K562 (cell line): ENCODE measurements around the gene MLH1.
"Not testable (repeated sequence)": the region's sequence is repeated elsewhere in the genome, so short reads cannot be mapped to it uniquely, and the experiment has no call there.

Experiments
- ARID4B ChIP-seq: sonication (generic); formaldehyde crosslinking; IDR thresholded peaks from 2 replicates; pipeline ENCODE4 v1.8.0; 2022; ENCODE audit warnings: mild to moderate bottlenecking, missing genetic modification reagents
- E2F8 ChIP-seq: fragments of 450-650 bp; IDR thresholded peaks from 2 replicates; pipeline ENCODE4 v1.7.1; 2018; ENCODE audit warnings: mild to moderate bottlenecking, low read depth; ENCODE audit not compliant: partially characterized antibody
- EGR1 ChIP-seq: fragments of 450-650 bp; conservative IDR thresholded peaks from 2 replicates; pipeline ENCODE4 v1.6.1; 2017; ENCODE audit warnings: mild to moderate bottlenecking
- MAX ChIP-seq: sonication (generic); formaldehyde crosslinking; IDR thresholded peaks from 2 replicates; pipeline ENCODE4 v1.9.0; 2022; ENCODE audit warnings: mild to moderate bottlenecking, missing genetic modification reagents
- RBM14 ChIP-seq: fragments of 200-400 bp; formaldehyde crosslinking; IDR thresholded peaks from 2 replicates; pipeline ENCODE4 v1.6.1; 2018; ENCODE audit warnings: low read depth, mild to moderate bottlenecking, low read length, moderate library complexity, borderline replicate concordance; ENCODE audit not compliant: insufficient read depth
- RBM39 ChIP-seq: fragments of 200-400 bp; formaldehyde crosslinking; optimal IDR thresholded peaks from 2 replicates; pipeline ENCODE3; 2018; ENCODE audit warnings: low read depth, low read length
- SMAD1 ChIP-seq: fragments of 150-350 bp; IDR thresholded peaks from 2 replicates; pipeline ENCODE4 v1.6.1; 2014; ENCODE audit warnings: low read length, low read depth; ENCODE audit not compliant: partially characterized antibody
- SNRNP70 ChIP-seq: fragments of 200-400 bp; formaldehyde crosslinking; optimal IDR thresholded peaks from 2 replicates; pipeline ENCODE3; 2017; ENCODE audit warnings: low read depth, low read length
- SRF ChIP-seq, 2 experiments: fragments of 250-450, 450-650 bp in 1 of 2; sonication (Bioruptor Pico) in 1 of 2; sonication (generic) in 1 of 2; formaldehyde crosslinking; IDR thresholded peaks; 2 replicates each; pipeline versions ENCODE4 v1.5.0 to v1.5.1; 2020 to 2022; ENCODE audit warnings: mild to moderate bottlenecking in 1 of 2, missing genetic modification reagents in 1 of 2
- TOE1 ChIP-seq, 2 experiments: fragments of 450-650 bp in 1 of 2; sonication (generic) in 1 of 2; formaldehyde crosslinking in 1 of 2; IDR thresholded peaks; 2 replicates each; pipeline versions ENCODE4 v1.7.1 to v1.8.0; 2016 to 2022; ENCODE audit warnings: borderline replicate concordance in 2 of 2, mild to moderate bottlenecking in 2 of 2, antibody characterized with exemption in 1 of 2, inconsistent platforms in 1 of 2, low read depth in 1 of 2, missing genetic modification reagents in 1 of 2, moderate library complexity in 1 of 2
- ZBTB26 ChIP-seq: fragments of 450-650 bp; formaldehyde crosslinking; IDR thresholded peaks from 2 replicates; pipeline ENCODE4 v1.4.0; 2022; ENCODE audit warnings: missing genetic modification characterization
- TF ChIP-seq, protein P1 (sequence below), 2 experiments: fragments of 450-650 bp; formaldehyde crosslinking in 1 of 2; IDR thresholded peaks; 2 replicates each; pipeline versions ENCODE4 v1.4.0 to v1.6.1; 2014 to 2020; ENCODE audit warnings: mild to moderate bottlenecking in 2 of 2, borderline replicate concordance in 1 of 2, low read depth in 1 of 2

GRCh38 chr3:36947814-36948213, 45.5 kb upstream of the MLH1 start:
- TF ChIP-seq, protein P1, sequence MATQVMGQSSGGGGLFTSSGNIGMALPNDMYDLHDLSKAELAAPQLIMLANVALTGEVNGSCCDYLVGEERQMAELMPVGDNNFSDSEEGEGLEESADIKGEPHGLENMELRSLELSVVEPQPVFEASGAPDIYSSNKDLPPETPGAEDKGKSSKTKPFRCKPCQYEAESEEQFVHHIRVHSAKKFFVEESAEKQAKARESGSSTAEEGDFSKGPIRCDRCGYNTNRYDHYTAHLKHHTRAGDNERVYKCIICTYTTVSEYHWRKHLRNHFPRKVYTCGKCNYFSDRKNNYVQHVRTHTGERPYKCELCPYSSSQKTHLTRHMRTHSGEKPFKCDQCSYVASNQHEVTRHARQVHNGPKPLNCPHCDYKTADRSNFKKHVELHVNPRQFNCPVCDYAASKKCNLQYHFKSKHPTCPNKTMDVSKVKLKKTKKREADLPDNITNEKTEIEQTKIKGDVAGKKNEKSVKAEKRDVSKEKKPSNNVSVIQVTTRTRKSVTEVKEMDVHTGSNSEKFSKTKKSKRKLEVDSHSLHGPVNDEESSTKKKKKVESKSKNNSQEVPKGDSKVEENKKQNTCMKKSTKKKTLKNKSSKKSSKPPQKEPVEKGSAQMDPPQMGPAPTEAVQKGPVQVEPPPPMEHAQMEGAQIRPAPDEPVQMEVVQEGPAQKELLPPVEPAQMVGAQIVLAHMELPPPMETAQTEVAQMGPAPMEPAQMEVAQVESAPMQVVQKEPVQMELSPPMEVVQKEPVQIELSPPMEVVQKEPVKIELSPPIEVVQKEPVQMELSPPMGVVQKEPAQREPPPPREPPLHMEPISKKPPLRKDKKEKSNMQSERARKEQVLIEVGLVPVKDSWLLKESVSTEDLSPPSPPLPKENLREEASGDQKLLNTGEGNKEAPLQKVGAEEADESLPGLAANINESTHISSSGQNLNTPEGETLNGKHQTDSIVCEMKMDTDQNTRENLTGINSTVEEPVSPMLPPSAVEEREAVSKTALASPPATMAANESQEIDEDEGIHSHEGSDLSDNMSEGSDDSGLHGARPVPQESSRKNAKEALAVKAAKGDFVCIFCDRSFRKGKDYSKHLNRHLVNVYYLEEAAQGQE (IDR thresholded peaks at IDR 0.05; ENCODE audit: borderline replicate concordance), result not testable (repeated sequence)
- TF ChIP-seq, protein P1 (CRISPR knock-in tag; IDR thresholded peaks at IDR 0.05; ENCODE audit: low read depth), result not testable (repeated sequence)
- not testable (repeated sequence) for TF ChIP-seq E2F8; ARID4B (CRISPR knock-in tag); EGR1; SMAD1; ZBTB26 (CRISPR knock-in tag); MAX (CRISPR knock-in tag); SRF (CRISPR knock-in tag; IDR thresholded peaks at IDR 0.05); RBM39; TOE1 (IDR thresholded peaks at IDR 0.05; ENCODE audit: borderline replicate concordance); TOE1 (CRISPR knock-in tag; IDR thresholded peaks at IDR 0.05; ENCODE audit: borderline replicate concordance, low read depth); RBM14; SNRNP70
